WTC11 (cell line): Measurements from ENCODE around the gene PIK3C2B. TPM values are rescaled to one million over a fixed set of nuclear protein-coding genes. Genes with fewer than 3 reads are reported as not detected.

Source experiments
- ATAC-seq: fragments of 200-7000 bp; cut with Tn5 transposase; 2 replicates; pipeline ENCODE4 v1.10.0; 2021; ENCODE audit warnings: mild to moderate bottlenecking, moderate library complexity
- CTCF ChIA-PET: fragments of 300-600 bp; sonication (Branson Sonifier 250); formaldehyde crosslinking; loops from one replicate; lab custom pipeline; 2021; ENCODE audit warnings: antibody characterized with exemption; lab: Charles Lee
- POLR2A ChIA-PET: fragments of 350-600 bp; sonication (Branson Sonifier 250); formaldehyde crosslinking; loops from one replicate; lab custom pipeline; 2021; ENCODE audit warnings: antibody characterized with exemption; lab: Charles Lee
- DNase-seq: peaks from one replicate; pipeline ENCODE4 v3.0.0; 2021; ENCODE audit warnings: low spot score
- H3K27ac Mint-ChIP-seq: 2 replicates; pipeline ENCODE4 v1.8.0; 2021; ENCODE audit warnings: mixed read lengths
- H3K27me3 Mint-ChIP-seq: 2 replicates; pipeline ENCODE4 v1.8.0; 2021; ENCODE audit warnings: low read depth, mild to moderate bottlenecking, moderate library complexity, mixed read lengths
- H3K36me3 Mint-ChIP-seq: 2 replicates; pipeline ENCODE4 v1.8.0; 2021; ENCODE audit warnings: mixed read lengths
- H3K4me1 Mint-ChIP-seq: 2 replicates; pipeline ENCODE4 v1.8.0; 2022; ENCODE audit warnings: mixed read lengths
- H3K4me3 Mint-ChIP-seq: 2 replicates; pipeline ENCODE4 v1.8.0; 2021; ENCODE audit warnings: mild to moderate bottlenecking, moderate library complexity, mixed read lengths
- H3K9me3 Mint-ChIP-seq: 2 replicates; pipeline ENCODE4 v1.8.0; 2021; ENCODE audit warnings: mixed read lengths
- AR ChIP-seq: fragments of 250-450 bp; sonication (Bioruptor Pico); IDR thresholded peaks from 2 replicates; pipeline ENCODE4 v1.9.0; 2021; ENCODE audit warnings: mild to moderate bottlenecking
- ATF1 ChIP-seq: sonication (generic); formaldehyde crosslinking; IDR thresholded peaks from 2 replicates; pipeline ENCODE4 v1.8.1; 2023; ENCODE audit warnings: mild to moderate bottlenecking, moderate library complexity, missing genetic modification reagents
- FOXJ3 ChIP-seq: sonication (generic); formaldehyde crosslinking; IDR thresholded peaks from 2 replicates; pipeline ENCODE4 v1.9.0; 2021; ENCODE audit warnings: missing genetic modification reagents, mild to moderate bottlenecking, borderline replicate concordance
- FOXK1 ChIP-seq: sonication (generic); formaldehyde crosslinking; IDR thresholded peaks from 2 replicates; pipeline ENCODE4 v1.8.0; 2022; ENCODE audit warnings: mild to moderate bottlenecking, moderate library complexity, missing genetic modification reagents
- FOXP4 ChIP-seq: sonication (generic); formaldehyde crosslinking; IDR thresholded peaks from 2 replicates; pipeline ENCODE4 v1.8.0; 2022; ENCODE audit warnings: mild to moderate bottlenecking, missing genetic modification reagents
- JAZF1 ChIP-seq: fragments of 250-450 bp; sonication (Bioruptor Pico); IDR thresholded peaks from 2 replicates; pipeline ENCODE4 v1.9.0; 2021; ENCODE audit warnings: moderate library complexity, mild to moderate bottlenecking, inconsistent platforms
- NFATC4 ChIP-seq: fragments of 250-450 bp; sonication (Bioruptor Pico); IDR thresholded peaks from 2 replicates; pipeline ENCODE4 v1.9.0; 2021; ENCODE audit warnings: mild to moderate bottlenecking
- STAT6 ChIP-seq: sonication (generic); formaldehyde crosslinking; conservative IDR thresholded peaks from 2 replicates; pipeline ENCODE4 v1.8.1; 2023; ENCODE audit warnings: mild to moderate bottlenecking, low read depth, missing genetic modification reagents, moderate library complexity
- TCF7 ChIP-seq: sonication (generic); formaldehyde crosslinking; IDR thresholded peaks from 2 replicates; pipeline ENCODE4 v1.8.0; 2022; ENCODE audit warnings: mild to moderate bottlenecking, low read depth, missing genetic modification reagents, moderate library complexity
- ZBTB21 ChIP-seq: sonication (generic); formaldehyde crosslinking; IDR thresholded peaks from 2 replicates; pipeline ENCODE4 v1.8.1; 2023; ENCODE audit warnings: mild to moderate bottlenecking, missing genetic modification reagents, borderline replicate concordance
- total RNA-seq: library from RNA; stranded (reverse); gene quantifications from 3 replicates; pipeline ENCODE4 v1.2.3, GENCODE V29; 2021

PIK3C2B gene
- total RNA-seq, 1 experiment from 2014 or later = 27.7 TPM

GRCh38 chr1:204455831-204456145 lies 38.8 kb downstream of the PIK3C2B start:
- POLR2A ChIA-PET = no interaction called here
- H3K4me3 Mint-ChIP-seq = no peak overlapping the region
- no peak for ATAC-seq
- H3K27me3 Mint-ChIP-seq = no peaks in the 10 kb centered on the region
- H3K4me1 Mint-ChIP-seq = peaks cover 62% of the 10 kb centered on the region
- no peak for DNase-seq
- H3K9me3 Mint-ChIP-seq = no peaks in the 10 kb centered on the region
- CTCF ChIA-PET = interaction anchor here (0.7 to 6.7 kb wide), 8 partner anchors 9 to 48 kb away, joined by 3 to 114 read pairs (median 5); partner anchors contain the start of gene PIK3C2B
- TF ChIP-seq ATF1 (CRISPR knock-in tag) = no peak
- TF ChIP-seq FOXP4 (CRISPR knock-in tag) = 0 out of 2 replicates have a peak, but pooled peaks have one; percentile 22
- TF ChIP-seq, all 79 proteins: peak for 1
- H3K36me3 Mint-ChIP-seq = peaks cover 22% of the 10 kb centered on the region
- H3K27ac Mint-ChIP-seq = no peak overlapping the region

GRCh38 chr1:204455063-204455830 lies 39.4 kb downstream of the PIK3C2B start:
- Mint-ChIP-seq H3K4me3 (peak overlapping the region; percentile 46), H3K4me1 (peaks cover 67% of the 10 kb centered on the region), H3K27ac (peak overlapping the region; percentile 93), H3K27me3 (no peaks in the 10 kb centered on the region)
- CTCF ChIA-PET = interaction anchor here (0.9 to 6.7 kb wide), 12 partner anchors 9 to 111 kb away, joined by 3 to 114 read pairs (median 6); partner anchors contain the start of gene PIK3C2B
- peak; percentile 61; the same call in 1 of the 2 replicates for TF ChIP-seq FOXK1
- TF ChIP-seq AR (CRISPR knock-in tag) = no peak
- TF ChIP-seq, all 79 proteins: peak for 1
- DNase-seq = peak; percentile 63
- peak; percentile 75 for ATAC-seq
- Mint-ChIP-seq H3K36me3 (peaks cover 16% of the 10 kb centered on the region), H3K9me3 (no peaks in the 10 kb centered on the region)
- POLR2A ChIA-PET = interaction anchor here (1.0 kb wide), 1 partner anchor 39 kb away, joined by 6 read pairs; the partner anchor contains the start of gene PIK3C2B

- no peak overlapping the region for H3K4me3 Mint-ChIP-seq
- no peaks in the 10 kb centered on the region for H3K9me3 Mint-ChIP-seq
- peak; percentile 12; the same call in 1 of the 2 replicates for ATAC-seq
- POLR2A ChIA-PET = interaction anchor here (1.0 kb wide), 1 partner anchor 40 kb away, joined by 6 read pairs; the partner anchor contains the start of gene PIK3C2B
- TF ChIP-seq JAZF1 (no peak), NFATC4 (no peak), STAT6 (no peak), ZBTB21 (CRISPR knock-in tag) (no peak), FOXJ3 (CRISPR knock-in tag) (no peak), TCF7 (CRISPR knock-in tag) (no peak)
- peaks cover 9% of the 10 kb centered on the region for H3K36me3 Mint-ChIP-seq
- peak overlapping the region; percentile 93 for H3K27ac Mint-ChIP-seq
- no peak for DNase-seq
- H3K27me3 Mint-ChIP-seq = no peaks in the 10 kb centered on the region
- CTCF ChIA-PET = interaction anchor here (0.9 to 6.7 kb wide), 10 partner anchors 8 to 112 kb away, joined by 3 to 114 read pairs (median 6); partner anchors contain the start of gene PIK3C2B
- H3K4me1 Mint-ChIP-seq = peaks cover 74% of the 10 kb centered on the region
These were observed 40.1 kb downstream of the PIK3C2B start for GRCh38 chr1:204454476-204454875.
